Activated effector memory CD4-positive, alpha-beta T cell treated with Interleukin-2 at 50 U/mL for 16 hours (primary cell): ENCODE measurements around the gene DTX2.
"Not testable (repeated sequence)": the region's sequence is repeated elsewhere in the genome, so short reads cannot be mapped to it uniquely, and the experiment has no call there.

Experiments used
- DNase-seq: peaks from one replicate; pipeline ENCODE4 v3.0.0-alpha.2; 2020

DTX2 gene

GRCh38 chr7:76445577-76446008 is 15.9 kb upstream of the DTX2 start:
- not testable (repeated sequence) for DNase-seq

DNA sequence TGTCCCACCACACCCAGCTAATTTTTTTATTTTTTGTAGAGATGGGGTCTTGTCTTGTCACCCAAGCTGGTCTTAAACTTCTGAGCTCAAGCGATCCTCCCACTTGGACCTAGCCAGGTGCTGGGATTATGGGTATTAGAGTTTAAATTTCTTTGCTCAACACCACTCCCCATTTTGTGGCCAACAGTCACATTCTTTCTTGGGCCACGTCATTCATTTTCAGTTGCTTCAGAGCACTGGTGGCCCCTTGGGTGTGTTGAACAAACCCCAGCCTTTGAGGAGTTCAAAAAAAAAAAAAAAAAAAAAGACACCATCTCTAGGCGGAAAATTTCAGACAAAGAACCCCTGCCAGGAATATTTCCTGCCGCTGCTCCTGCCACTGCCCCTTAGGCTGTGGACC is 4.5 kb upstream of the DTX2 start:
- not testable (repeated sequence) for DNase-seq

GRCh38 chr7:76458504-76458903 is 3.0 kb upstream of the DTX2 start:
- DNase-seq, result not testable (repeated sequence)

- not testable (repeated sequence) for DNase-seq
Measured at GRCh38 chr7:76460767-76461166, 742 bp upstream of the DTX2 start.

- not testable (repeated sequence) for DNase-seq
Measured at GRCh38 chr7:76462271-76462882, 868 bp downstream of the DTX2 start.

GRCh38 chr7:76464959-76465358 is 3.5 kb downstream of the DTX2 start:
- not testable (repeated sequence) for DNase-seq

DNA sequence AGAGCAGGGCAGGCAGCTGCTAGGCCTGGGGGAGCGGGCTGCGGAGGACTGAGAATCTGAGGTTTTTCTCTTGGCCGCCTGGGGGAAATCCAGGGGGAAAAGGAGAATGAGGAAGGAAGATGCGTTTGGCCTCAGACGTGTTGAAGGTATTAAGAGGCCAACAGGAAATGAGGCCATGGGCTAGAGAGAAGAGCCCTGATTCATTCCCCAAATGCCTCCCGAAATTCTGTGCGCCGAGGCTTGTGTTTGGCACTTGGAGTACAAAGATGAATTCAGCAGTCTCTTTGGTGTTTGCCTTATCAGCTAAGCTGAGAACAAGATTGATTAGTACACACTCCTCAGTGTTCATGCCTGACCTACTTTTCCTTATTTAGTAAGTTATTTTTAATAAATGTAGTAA is 4.4 kb downstream of the DTX2 start:
- DNase-seq, result not testable (repeated sequence)

DNA sequence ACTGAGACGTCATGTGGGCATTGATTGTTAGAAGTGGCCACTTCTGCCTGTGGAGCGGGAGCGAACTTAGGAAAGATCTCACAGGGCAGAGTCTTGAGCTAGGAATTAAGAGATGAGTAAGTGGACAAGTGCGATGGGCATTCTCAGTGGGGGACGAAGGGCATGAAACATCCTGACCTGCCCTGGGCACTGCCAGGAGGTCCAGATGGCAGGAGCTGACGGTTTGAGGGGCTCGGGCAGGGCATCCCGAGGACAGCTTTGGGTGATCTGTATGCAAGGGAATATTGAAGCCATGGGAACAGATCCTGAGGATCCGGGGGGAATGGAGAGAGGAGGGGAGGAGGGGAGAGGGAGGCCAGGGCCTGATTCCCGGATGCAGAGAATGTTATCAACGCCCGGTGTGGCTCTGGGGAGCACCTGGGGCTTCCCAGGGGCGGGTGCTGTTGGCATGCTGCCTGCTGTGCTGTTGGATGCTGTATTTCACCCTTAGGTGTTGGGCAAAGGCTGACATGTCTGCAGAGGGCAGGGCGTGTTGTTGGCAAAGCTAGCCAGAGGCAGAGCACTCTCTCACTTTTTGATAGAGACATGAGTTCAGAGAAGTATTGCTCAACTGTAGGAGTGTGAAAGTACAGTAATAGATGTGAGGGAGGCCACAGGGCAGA is 6.4 kb downstream of the DTX2 start:
- not testable (repeated sequence) for DNase-seq

DNA sequence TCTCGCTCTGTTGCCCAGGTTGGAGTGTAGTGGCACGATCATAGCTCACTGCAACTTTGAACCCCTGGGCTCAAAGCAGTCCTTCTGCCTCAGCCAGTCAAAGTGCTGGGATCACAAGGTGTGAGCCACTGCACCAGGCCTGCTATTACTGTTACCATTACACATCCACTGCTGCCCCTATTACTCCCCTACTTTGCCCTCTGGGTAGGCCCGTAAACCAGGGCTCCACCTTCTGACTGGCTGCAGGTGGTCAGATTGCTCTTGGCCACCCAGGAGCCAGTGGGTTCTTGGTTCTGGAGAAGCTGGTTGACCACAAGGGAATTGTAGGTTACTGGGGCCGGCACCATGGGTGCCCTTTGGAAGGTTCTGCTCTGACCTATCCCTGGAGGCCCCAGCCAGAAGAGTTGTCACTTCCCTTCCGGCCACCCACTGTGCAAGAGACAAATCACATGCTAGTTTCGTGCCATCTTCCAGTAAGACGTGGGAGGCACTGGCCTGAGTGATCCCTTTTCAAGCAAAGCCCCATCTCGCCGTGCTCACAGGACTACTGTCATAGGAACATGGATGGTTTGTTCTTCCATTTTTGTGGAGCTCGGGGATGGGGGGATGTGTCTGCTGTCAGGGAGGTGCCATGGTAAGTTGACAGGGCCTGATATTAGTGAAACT is 10.2 kb downstream of the DTX2 start:
- DNase-seq, result not testable (repeated sequence)

GRCh38 chr7:76473097-76473496 is 11.6 kb downstream of the DTX2 start:
- not testable (repeated sequence) for DNase-seq

DNA sequence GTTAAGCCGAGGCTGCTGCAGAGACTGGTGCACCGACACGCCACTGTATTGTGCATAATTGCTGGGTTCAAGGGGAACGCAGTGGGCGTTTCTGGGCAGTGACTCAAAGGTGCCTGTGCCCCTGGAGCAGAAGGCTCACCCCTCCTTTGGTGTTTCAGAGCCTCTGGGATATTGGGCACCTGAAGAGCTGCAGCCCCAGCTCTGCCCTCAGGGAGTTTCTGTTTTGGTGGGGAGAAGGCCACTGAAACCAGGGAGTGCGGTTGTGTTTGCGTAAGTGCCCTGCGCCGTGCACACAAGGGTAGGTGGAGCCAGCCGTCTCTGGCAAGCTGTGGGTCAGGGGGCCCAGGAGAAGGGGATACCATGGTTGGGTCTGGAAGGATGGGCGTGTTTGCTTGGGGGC is 14.8 kb downstream of the DTX2 start:
- not testable (repeated sequence) for DNase-seq

DNA sequence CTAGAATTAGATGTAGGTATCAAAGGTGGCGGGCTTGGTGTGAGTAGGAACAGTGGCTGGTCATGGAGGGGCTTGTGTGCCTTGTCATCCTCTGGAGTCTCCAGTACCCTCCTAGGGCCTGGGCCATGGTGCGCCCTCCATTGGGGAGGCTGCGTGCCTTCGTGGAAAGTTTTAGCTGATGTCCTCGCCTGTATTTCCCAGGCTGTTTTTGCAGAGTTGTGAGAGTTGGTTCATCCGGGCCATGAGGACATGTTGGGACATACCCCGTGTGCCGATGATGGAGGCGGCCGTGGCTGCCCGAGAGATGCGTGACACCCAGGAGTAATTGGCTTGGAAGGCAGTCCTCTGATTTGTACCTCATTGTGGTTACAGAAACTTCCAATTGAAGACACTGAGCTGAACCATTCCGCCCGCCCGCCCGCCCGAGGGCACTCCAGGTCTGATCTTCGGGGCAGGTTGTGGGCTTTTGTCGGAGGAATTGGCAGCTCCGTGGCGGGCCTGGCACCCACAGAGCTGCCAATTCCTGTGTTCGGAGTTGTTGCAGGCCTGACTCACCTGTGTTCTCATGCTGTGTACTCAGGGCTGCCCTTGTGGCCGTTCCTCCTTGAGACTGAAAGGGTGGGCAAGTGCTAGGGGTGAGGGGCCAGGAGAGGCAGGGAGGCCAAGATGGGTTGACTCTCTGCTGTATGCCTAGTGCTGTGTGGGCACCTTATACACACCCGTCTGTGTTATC is 15.4 kb downstream of the DTX2 start:
- not testable (repeated sequence) for DNase-seq

GRCh38 chr7:76479628-76480027 is 18.1 kb downstream of the DTX2 start:
- not testable (repeated sequence) for DNase-seq

DNA sequence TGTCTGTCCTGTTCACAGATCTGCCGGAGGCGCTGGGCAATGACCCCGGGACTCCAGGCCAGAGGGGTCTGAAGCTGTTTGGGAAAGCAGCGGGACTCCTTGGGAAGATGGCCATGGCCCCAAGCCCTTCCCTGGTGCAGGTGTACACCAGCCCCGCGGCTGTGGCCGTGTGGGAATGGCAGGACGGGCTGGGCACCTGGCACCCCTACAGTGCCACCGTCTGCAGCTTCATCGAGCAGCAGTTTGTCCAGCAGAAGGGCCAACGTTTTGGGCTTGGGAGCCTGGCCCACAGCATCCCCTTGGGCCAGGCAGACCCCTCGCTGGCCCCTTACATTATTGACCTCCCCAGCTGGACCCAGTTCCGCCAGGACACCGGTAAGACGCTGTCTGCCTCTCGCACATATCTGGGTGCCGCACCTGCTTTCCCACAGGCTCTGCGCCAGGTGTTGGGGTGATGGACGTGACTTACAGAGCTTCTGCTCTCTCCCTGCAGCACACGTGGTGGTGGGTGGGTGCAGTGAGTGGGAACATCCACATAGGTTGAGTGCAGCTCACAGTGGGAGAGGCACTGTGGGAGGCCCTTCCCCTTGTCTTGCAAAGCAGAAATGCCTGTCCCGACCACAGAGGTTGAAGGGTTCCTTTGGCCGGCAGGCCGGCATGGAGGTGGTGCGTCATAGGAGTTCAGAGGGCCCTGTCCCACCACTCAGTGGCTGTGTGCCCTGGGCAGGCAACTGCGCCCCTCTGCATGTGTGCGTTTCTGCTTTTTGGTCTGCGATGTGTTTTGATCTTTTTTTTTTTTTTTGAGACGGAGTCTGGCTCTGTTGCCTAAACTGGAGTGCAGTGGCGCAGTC is 19.1 kb downstream of the DTX2 start:
- not testable (repeated sequence) for DNase-seq

DNA sequence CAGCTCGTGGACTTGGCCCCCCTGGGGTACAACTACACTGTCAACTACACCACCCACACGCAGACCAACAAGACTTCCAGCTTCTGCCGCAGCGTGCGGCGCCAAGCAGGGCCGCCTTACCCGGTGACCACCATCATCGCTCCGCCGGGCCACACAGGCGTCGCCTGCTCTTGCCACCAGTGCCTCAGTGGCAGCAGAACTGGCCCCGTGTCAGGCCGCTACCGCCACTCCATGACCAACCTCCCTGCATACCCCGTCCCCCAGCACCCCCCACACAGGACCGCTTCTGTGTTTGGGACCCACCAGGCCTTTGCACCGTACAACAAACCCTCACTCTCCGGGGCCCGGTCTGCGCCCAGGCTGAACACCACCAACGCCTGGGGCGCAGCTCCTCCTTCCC is 21.2 kb downstream of the DTX2 start:
- DNase-seq, result not testable (repeated sequence)

DNA sequence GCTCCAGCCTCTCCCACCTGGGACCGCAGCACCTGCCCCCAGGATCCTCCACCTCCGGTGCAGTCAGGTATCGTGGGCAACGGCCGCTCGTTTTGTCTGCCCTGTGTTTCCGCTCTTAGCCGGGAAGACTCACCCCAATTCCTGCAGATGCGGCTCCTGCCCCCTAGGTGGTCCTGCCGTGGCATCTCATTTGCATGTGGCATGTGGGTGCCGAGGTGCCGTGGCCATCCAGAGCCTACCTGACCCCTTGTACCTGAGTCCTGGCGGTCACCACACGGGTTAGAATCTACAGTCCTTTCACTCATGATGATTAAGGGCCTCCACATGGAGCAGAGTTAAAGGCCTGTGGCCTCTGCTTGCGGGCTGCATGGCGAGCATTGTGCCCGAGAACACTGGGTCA is 21.6 kb downstream of the DTX2 start:
- not testable (repeated sequence) for DNase-seq

DNA sequence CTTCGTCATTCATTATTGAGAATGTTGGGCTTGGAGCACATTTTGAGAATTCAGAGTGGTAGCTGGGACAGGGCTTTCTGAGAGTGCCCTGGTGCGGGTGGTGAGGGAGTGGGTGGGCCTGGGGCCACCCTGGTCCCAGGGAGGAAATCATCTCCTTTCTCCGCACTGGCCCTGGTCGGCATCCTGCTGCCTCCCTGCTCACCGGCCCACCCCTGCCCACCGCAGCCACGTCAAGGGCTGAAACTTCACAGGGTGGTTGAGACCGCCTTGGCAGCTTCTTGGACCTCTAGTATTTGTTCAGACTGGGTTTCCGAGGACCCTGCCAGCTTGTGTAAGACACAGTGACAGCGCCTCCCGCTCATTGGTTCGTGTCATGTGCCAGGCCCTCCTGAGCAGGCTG is 22.9 kb downstream of the DTX2 start:
- not testable (repeated sequence) for DNase-seq

DNA sequence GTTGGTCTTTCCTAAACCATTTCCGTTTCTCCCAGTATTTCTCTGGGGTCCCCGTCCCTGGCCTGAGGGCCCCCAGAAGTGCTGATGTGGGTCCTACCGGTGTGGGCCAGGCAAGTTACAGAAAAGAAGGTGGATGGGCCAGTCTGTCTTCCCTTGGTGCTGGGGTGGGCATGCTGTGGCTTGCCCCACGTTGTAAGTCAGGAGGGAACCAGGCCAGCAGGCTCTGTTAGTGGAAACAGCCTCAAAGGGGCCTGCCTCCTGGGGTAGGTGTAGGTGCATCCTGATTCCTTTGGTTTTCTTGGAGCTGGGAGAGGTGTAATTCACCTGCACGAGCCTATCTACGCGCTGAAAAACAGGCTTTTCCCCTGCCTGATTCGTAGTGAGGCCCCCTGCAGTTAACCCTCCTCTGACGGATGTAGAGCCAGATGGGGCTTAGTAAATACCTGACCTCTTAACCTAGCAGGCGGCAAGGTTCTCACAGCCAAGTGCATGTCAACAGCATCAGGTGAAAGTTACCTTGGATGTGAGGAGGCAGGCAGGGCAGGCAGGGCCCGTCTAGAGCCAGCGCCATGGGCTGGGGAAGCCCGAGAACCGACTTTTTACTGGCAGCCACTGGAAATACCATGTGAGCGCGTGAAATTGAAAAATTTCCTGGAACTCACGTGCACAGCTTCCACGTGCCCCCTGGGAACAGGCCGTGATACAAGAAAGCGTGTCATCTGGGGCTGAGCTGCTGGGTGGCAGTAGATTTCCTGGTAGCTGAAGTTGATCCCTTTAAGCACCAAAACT is 24.5 kb downstream of the DTX2 start:
- DNase-seq, result not testable (repeated sequence)

GRCh38 chr7:76486618-76487017 is 25.1 kb downstream of the DTX2 start:
- DNase-seq, result not testable (repeated sequence)

- not testable (repeated sequence) for DNase-seq
Measured at GRCh38 chr7:76487969-76488368, 26.5 kb downstream of the DTX2 start.

DNA sequence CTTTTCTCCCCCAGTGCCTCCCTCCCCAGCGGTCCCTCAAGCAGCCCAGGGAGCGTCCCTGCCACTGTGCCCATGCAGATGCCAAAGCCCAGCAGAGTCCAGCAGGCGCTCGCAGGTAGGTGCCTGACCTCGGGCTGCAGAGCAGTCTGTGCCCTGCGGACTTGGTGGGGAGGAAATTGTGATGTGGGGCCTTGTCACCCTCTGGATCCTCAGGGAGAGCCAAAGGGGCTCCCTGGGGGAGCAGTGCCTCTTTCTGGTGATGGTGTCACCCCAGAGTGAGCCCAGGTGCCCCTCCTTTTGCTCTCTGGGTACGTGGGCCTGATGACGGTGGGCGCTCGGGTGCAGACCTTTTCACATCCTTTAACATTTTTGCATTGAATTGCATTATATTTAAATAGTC is 30.6 kb downstream of the DTX2 start:
- DNase-seq, result not testable (repeated sequence)
